HCT116 (cell line): Measurements from ENCODE around the gene SLC22A24. TPM values are rescaled to one million over a fixed set of nuclear protein-coding genes. Genes with fewer than 3 reads are reported as not detected.

Source experiments
- ATAC-seq: fragments of 200-7000 bp; cut with Tn5 transposase; 2 replicates; pipeline ENCODE4 v1.9.1; 2020; ENCODE audit warnings: mild to moderate bottlenecking, moderate library complexity
- BruUV-seq: library from RNA; stranded (reverse); fragments of 400-500 nt; replicated peaks from 2 replicates; lab custom pipeline; 2021; lab: Mats Ljungman, UMichigan
- CTCF ChIA-PET: fragments of 300-600 bp; sonication (Branson Sonifier 250); formaldehyde crosslinking; loops from one replicate; lab custom pipeline; 2021; ENCODE audit warnings: antibody characterized with exemption; lab: Charles Lee
- POLR2A ChIA-PET: fragments of 300-600, 350-600 bp; sonication (Branson Sonifier 250); formaldehyde crosslinking; loops from one replicate; lab custom pipeline; 2021; ENCODE audit warnings: antibody characterized with exemption; lab: Charles Lee
- RAD21 ChIA-PET, 2 experiments: fragments of 300-600 bp; sonication (Branson Sonifier 250); formaldehyde crosslinking; loops; one replicate each; lab custom pipeline; 2023; ENCODE audit warnings: low total read pairs in 2 of 2; ENCODE audit not compliant: uncharacterized antibody in 2 of 2, unreplicated experiment in 2 of 2, low non-redundant PET in 1 of 2; lab: Charles Lee
- DNase-seq: peaks from one replicate; pipeline ENCODE4 v3.0.0-alpha.2; 2010; ENCODE audit warnings: low read depth, low spot score
- H2AFZ ChIP-seq: fragments of 200-600 bp; shearing (Covaris generic), sonication (generic); 2 replicates; pipeline ENCODE4 v1.6.1; 2017; ENCODE audit warnings: low read depth, mixed run types, mixed read lengths, antibody characterized with exemption, low read length; ENCODE audit not compliant: poor library complexity, severe bottlenecking
- H3K27ac ChIP-seq: 2 replicates; pipeline ENCODE4 v1.5.1; 2012; ENCODE audit warnings: low read depth, low read length
- H3K27me3 ChIP-seq: fragments of 200-600 bp; sonication (generic); 2 replicates; pipeline ENCODE4 v1.6.1; 2016; ENCODE audit warnings: mixed run types, low read length, mixed read lengths; ENCODE audit not compliant: insufficient read depth
- H3K36me3 ChIP-seq, 2 experiments: fragments of 200-500 bp in 1 of 2; fragments of 200-600 bp in 1 of 2; sonication (Bioruptor generic) in 1 of 2; sonication (generic) in 1 of 2; 2 replicates each; pipeline versions ENCODE4 v1.5.1 to v1.6.1; 2014 to 2016; ENCODE audit warnings: low read length in 2 of 2, inconsistent platforms in 1 of 2, mixed read lengths in 1 of 2, mixed run types in 1 of 2; ENCODE audit not compliant: insufficient read depth in 2 of 2, control insufficient read depth in 1 of 2
- H3K4me1 ChIP-seq, 2 experiments: fragments of 200-600 bp in 1 of 2; sonication (generic) in 1 of 2; 2 replicates each; pipeline versions ENCODE4 v1.5.1 to v1.6.1; 2012 to 2017; ENCODE audit warnings: low read length in 2 of 2, inconsistent platforms in 1 of 2, mild to moderate bottlenecking in 1 of 2, mixed read lengths in 1 of 2, mixed run types in 1 of 2, moderate library complexity in 1 of 2; ENCODE audit not compliant: insufficient read depth in 2 of 2, control insufficient read depth in 1 of 2
- H3K4me2 ChIP-seq: fragments of 200-600 bp; sonication (generic); 2 replicates; pipeline ENCODE4 v1.6.1; 2017; ENCODE audit warnings: mixed run types, low read length, mixed read lengths
- H3K4me3 ChIP-seq, 2 experiments: fragments of 200-600 bp in 1 of 2; sonication (generic) in 1 of 2; replicated peaks in 1 of 2; 2 replicates each; pipeline ENCODE4 v1.5.1; 2011 to 2016; ENCODE audit warnings: low read length in 2 of 2, control low read depth in 1 of 2, low read depth in 1 of 2, mild to moderate bottlenecking in 1 of 2, mixed read lengths in 1 of 2, mixed run types in 1 of 2
- H3K79me2 ChIP-seq: fragments of 200-600 bp; sonication (generic); 2 replicates; pipeline ENCODE4 v1.6.1; 2017; ENCODE audit warnings: mild to moderate bottlenecking, mixed run types, low read length, moderate library complexity, mixed read lengths; ENCODE audit not compliant: insufficient read depth
- H3K9ac ChIP-seq: fragments of 200-600 bp; sonication (generic); 2 replicates; pipeline ENCODE4 v1.6.1; 2016; ENCODE audit warnings: low read length, mixed read lengths
- H3K9me2 ChIP-seq: fragments of 200-600 bp; sonication (generic), shearing (Covaris generic); 2 replicates; pipeline ENCODE4 v1.6.1; 2017; ENCODE audit warnings: mixed run types, mild to moderate bottlenecking, moderate library complexity; ENCODE audit not compliant: insufficient read depth
- H3K9me3 ChIP-seq, 2 experiments: fragments of 200-500 bp in 1 of 2; fragments of 200-600 bp in 1 of 2; sonication (Bioruptor generic) in 1 of 2; sonication (generic) in 1 of 2; 2 replicates each; pipeline ENCODE4 v1.6.1; 2014 to 2017; ENCODE audit warnings: low read length in 2 of 2, mixed read lengths in 2 of 2, inconsistent platforms in 1 of 2, low read depth in 1 of 2, mild to moderate bottlenecking in 1 of 2, mixed run types in 1 of 2, moderate library complexity in 1 of 2; ENCODE audit not compliant: control insufficient read depth in 1 of 2, insufficient read depth in 1 of 2
- H4K20me1 ChIP-seq: fragments of 200-600 bp; sonication (generic), shearing (Covaris generic); 2 replicates; pipeline ENCODE4 v1.6.1; 2017; ENCODE audit warnings: mixed run types, mild to moderate bottlenecking, moderate library complexity; ENCODE audit not compliant: insufficient read depth
- ATF3 ChIP-seq: IDR thresholded peaks from 2 replicates; pipeline ENCODE4 v1.6.1; 2012
- CBX3 ChIP-seq: IDR thresholded peaks from 2 replicates; pipeline ENCODE4 v1.6.1; 2012; ENCODE audit warnings: low read depth
- CEBPB ChIP-seq: IDR thresholded peaks from 2 replicates; pipeline ENCODE4 v1.6.1; 2012; ENCODE audit warnings: low read depth
- CTCF ChIP-seq, 3 experiments: fragments of 200-600 bp in 1 of 3; sonication (generic) in 1 of 3; IDR thresholded peaks in 2 of 3; conservative IDR thresholded peaks in 1 of 3; 2 replicates each; pipeline ENCODE4 v1.5.1; 2012 to 2017; ENCODE audit warnings: low read depth in 2 of 3, low read length in 2 of 3, antibody characterized with exemption in 1 of 3, borderline replicate concordance in 1 of 3, control low read depth in 1 of 3, mild to moderate bottlenecking in 1 of 3, mixed read lengths in 1 of 3, mixed run types in 1 of 3, moderate library complexity in 1 of 3; ENCODE audit not compliant: insufficient read depth in 1 of 3
- EGR1 ChIP-seq: IDR thresholded peaks from 2 replicates; pipeline ENCODE4 v1.6.1; 2012; ENCODE audit warnings: low read depth
- EZH2 ChIP-seq: fragments of 200-600 bp; sonication (generic); IDR thresholded peaks from 2 replicates; pipeline ENCODE4 v1.6.1; 2017; ENCODE audit warnings: antibody characterized with exemption, mixed run types
- EZH2phosphoT487 ChIP-seq: fragments of 200-600 bp; IDR thresholded peaks from 2 replicates; pipeline ENCODE4 v1.6.1; 2018; ENCODE audit warnings: antibody characterized with exemption, borderline replicate concordance
- POLR2A ChIP-seq: IDR thresholded peaks from 2 replicates; pipeline ENCODE4 v1.7.0; 2011; ENCODE audit warnings: borderline replicate concordance; ENCODE audit not compliant: insufficient read depth, insufficient read length; ENCODE audit errors: extremely low read depth
- POLR2AphosphoS5 ChIP-seq: IDR thresholded peaks from 2 replicates; pipeline ENCODE4 v1.6.1; 2011; ENCODE audit warnings: mild to moderate bottlenecking, low read depth, low read length, moderate library complexity
- RAD21 ChIP-seq: IDR thresholded peaks from 2 replicates; pipeline ENCODE4 v1.6.1; 2012; ENCODE audit warnings: low read depth, mild to moderate bottlenecking
- REST ChIP-seq: IDR thresholded peaks from 2 replicates; pipeline ENCODE4 v1.6.1; 2012; ENCODE audit warnings: low read depth
- SIN3A ChIP-seq: IDR thresholded peaks from 2 replicates; pipeline ENCODE4 v1.6.1; 2012; ENCODE audit warnings: low read depth
- SP1 ChIP-seq: IDR thresholded peaks from 2 replicates; pipeline ENCODE4 v1.6.1; 2012; ENCODE audit warnings: low read depth
- SRF ChIP-seq: IDR thresholded peaks from 2 replicates; pipeline ENCODE4 v1.6.1; 2012; ENCODE audit warnings: low read depth
- TCF7L2 ChIP-seq: IDR thresholded peaks from 2 replicates; pipeline ENCODE4 v1.7.0; 2011; ENCODE audit warnings: borderline replicate concordance, inconsistent platforms; ENCODE audit not compliant: insufficient read depth, insufficient read length; ENCODE audit errors: extremely low read depth
- YY1 ChIP-seq: IDR thresholded peaks from 2 replicates; pipeline ENCODE4 v1.6.1; 2011; ENCODE audit warnings: low read length, low read depth, moderate library complexity, mild to moderate bottlenecking; ENCODE audit not compliant: insufficient replicate concordance; ENCODE audit errors: extremely low read depth
- ZBTB33 ChIP-seq: IDR thresholded peaks from 2 replicates; pipeline ENCODE4 v1.6.1; 2011; ENCODE audit warnings: mild to moderate bottlenecking, low read length, moderate library complexity; ENCODE audit not compliant: insufficient replicate concordance; ENCODE audit errors: extremely low read depth
- ZFX ChIP-seq: fragments of 450-650 bp; IDR thresholded peaks from 2 replicates; pipeline ENCODE4 v1.6.1; 2017
- ZNF274 ChIP-seq: fragments of 200-500 bp; sonication (Bioruptor generic); IDR thresholded peaks from 2 replicates; pipeline ENCODE4 v1.6.1; 2014; ENCODE audit warnings: mild to moderate bottlenecking, low read depth, low read length, inconsistent platforms
- intact Hi-C: fragments of 100-400 bp; cut with micrococcal nuclease; formaldehyde crosslinking; loops from 2 replicates; pipeline ENCODE4 v1.10.0; 2022
- total RNA-seq: library from RNA; stranded (reverse); gene quantifications from one replicate; pipeline ENCODE4 v1.2.1, GENCODE V29; 2021; ENCODE audit not compliant: unreplicated experiment

SLC22A24 gene
- total RNA-seq, 1 experiment from 2014 or later, result not detected

- Histone ChIP-seq H3K79me2 (no peaks in the 10 kb centered on the region), H3K4me2 (no peak overlapping the region), H4K20me1 (no peaks in the 10 kb centered on the region), H3K9me2 (no peaks in the 10 kb centered on the region), H2AFZ (no peak overlapping the region), H3K36me3 (no peaks in the 10 kb centered on the region), H3K27ac (no peak overlapping the region), H3K9me3 (no peaks in the 10 kb centered on the region), H3K4me1 (no peaks in the 10 kb centered on the region), H3K27me3 (no peaks in the 10 kb centered on the region), H3K4me3 (no peak overlapping the region), H3K9ac (no peak overlapping the region)
- CTCF ChIA-PET, result no interaction called here
- intact Hi-C loops, result no loop called here
- BruUV-seq, result no TSS peak
- RAD21 ChIA-PET, result no interaction called here
- no peak for TF ChIP-seq EZH2phosphoT487
- no peak for TF ChIP-seq POLR2AphosphoS5
- TF ChIP-seq POLR2A, result no peak
- no peak for TF ChIP-seq CBX3
- TF ChIP-seq EZH2, result no peak
- TF ChIP-seq CEBPB, result no peak
- no peak for TF ChIP-seq CTCF (IDR thresholded peaks at IDR 0.05 in 2 of 3, conservative IDR thresholded peaks at IDR 0.05 in 1 of 3; ENCODE audit: borderline replicate concordance in 1 of 3, insufficient read depth in 1 of 3, low read depth in 2 of 3, low read length in 2 of 3)
- no peak for TF ChIP-seq REST
- TF ChIP-seq ZBTB33, result no peak
- no peak for TF ChIP-seq YY1
- no peak for TF ChIP-seq SIN3A
- TF ChIP-seq ATF3, result no peak
- TF ChIP-seq ZNF274, result no peak
- TF ChIP-seq SRF, result no peak
- no peak for TF ChIP-seq RAD21
- no peak for TF ChIP-seq TCF7L2
- no peak for TF ChIP-seq EGR1
- no peak for TF ChIP-seq ZFX
- TF ChIP-seq SP1, result no peak
- POLR2A ChIA-PET, result no interaction called here
- DNase-seq (no peak), ATAC-seq (no peak)
Measured at GRCh38 chr11:63042596-63042995, 101.4 kb downstream of the SLC22A24 start.
